WTC11 (cell line): ENCODE measurements around the gene UNC119. TPM values are rescaled to one million over a fixed set of nuclear protein-coding genes. Genes with fewer than 3 reads are reported as not detected.

ENCODE experiments used
- ATAC-seq: fragments of 200-7000 bp; cut with Tn5 transposase; 2 replicates; pipeline ENCODE4 v1.10.0; 2021; ENCODE audit warnings: mild to moderate bottlenecking, moderate library complexity
- CTCF ChIA-PET: fragments of 300-600 bp; sonication (Branson Sonifier 250); formaldehyde crosslinking; loops from one replicate; lab custom pipeline; 2021; ENCODE audit warnings: antibody characterized with exemption; lab: Charles Lee
- POLR2A ChIA-PET: fragments of 350-600 bp; sonication (Branson Sonifier 250); formaldehyde crosslinking; loops from one replicate; lab custom pipeline; 2021; ENCODE audit warnings: antibody characterized with exemption; lab: Charles Lee
- DNase-seq: peaks from one replicate; pipeline ENCODE4 v3.0.0; 2021; ENCODE audit warnings: low spot score
- H3K27ac Mint-ChIP-seq: 2 replicates; pipeline ENCODE4 v1.8.0; 2021; ENCODE audit warnings: mixed read lengths
- H3K27me3 Mint-ChIP-seq: 2 replicates; pipeline ENCODE4 v1.8.0; 2021; ENCODE audit warnings: low read depth, mild to moderate bottlenecking, moderate library complexity, mixed read lengths
- H3K36me3 Mint-ChIP-seq: 2 replicates; pipeline ENCODE4 v1.8.0; 2021; ENCODE audit warnings: mixed read lengths
- H3K4me1 Mint-ChIP-seq: 2 replicates; pipeline ENCODE4 v1.8.0; 2022; ENCODE audit warnings: mixed read lengths
- H3K4me3 Mint-ChIP-seq: 2 replicates; pipeline ENCODE4 v1.8.0; 2021; ENCODE audit warnings: mild to moderate bottlenecking, moderate library complexity, mixed read lengths
- H3K9me3 Mint-ChIP-seq: 2 replicates; pipeline ENCODE4 v1.8.0; 2021; ENCODE audit warnings: mixed read lengths
- ATF1 ChIP-seq: sonication (generic); formaldehyde crosslinking; IDR thresholded peaks from 2 replicates; pipeline ENCODE4 v1.8.1; 2023; ENCODE audit warnings: mild to moderate bottlenecking, moderate library complexity, missing genetic modification reagents
- CREB1 ChIP-seq: sonication (generic); formaldehyde crosslinking; IDR thresholded peaks from 2 replicates; pipeline ENCODE4 v1.8.0; 2023; ENCODE audit warnings: mild to moderate bottlenecking, missing genetic modification reagents
- ESRRA ChIP-seq: sonication (generic); formaldehyde crosslinking; IDR thresholded peaks from 2 replicates; pipeline ENCODE4 v1.8.1; 2022; ENCODE audit warnings: mild to moderate bottlenecking, missing genetic modification reagents, borderline replicate concordance
- NR3C1 ChIP-seq: sonication (generic); formaldehyde crosslinking; conservative IDR thresholded peaks from 2 replicates; pipeline ENCODE4 v1.8.1; 2023; ENCODE audit warnings: low read depth, mild to moderate bottlenecking, missing genetic modification reagents
- RELA ChIP-seq: sonication (generic); formaldehyde crosslinking; IDR thresholded peaks from 2 replicates; pipeline ENCODE4 v1.8.1; 2022; ENCODE audit warnings: missing genetic modification reagents, mild to moderate bottlenecking, borderline replicate concordance
- RORB ChIP-seq: fragments of 250-450 bp; sonication (Bioruptor Pico); IDR thresholded peaks from 2 replicates; pipeline ENCODE4 v1.9.0; 2021; ENCODE audit warnings: mild to moderate bottlenecking
- TEAD4 ChIP-seq: sonication (generic); formaldehyde crosslinking; IDR thresholded peaks from 2 replicates; pipeline ENCODE4 v1.8.0; 2022; ENCODE audit warnings: mild to moderate bottlenecking, missing genetic modification reagents
- ZBTB21 ChIP-seq: sonication (generic); formaldehyde crosslinking; IDR thresholded peaks from 2 replicates; pipeline ENCODE4 v1.8.1; 2023; ENCODE audit warnings: mild to moderate bottlenecking, missing genetic modification reagents, borderline replicate concordance
- ZNF263 ChIP-seq: sonication (generic); formaldehyde crosslinking; IDR thresholded peaks from 2 replicates; pipeline ENCODE4 v1.8.1; 2022; ENCODE audit warnings: low read depth, mild to moderate bottlenecking, moderate library complexity, missing genetic modification reagents
- ZNF396 ChIP-seq: fragments of 250-450 bp; sonication (Bioruptor Pico); IDR thresholded peaks from 2 replicates; pipeline ENCODE4 v1.8.0; 2021; ENCODE audit warnings: mild to moderate bottlenecking, moderate library complexity, borderline replicate concordance
- total RNA-seq: library from RNA; stranded (reverse); gene quantifications from 3 replicates; pipeline ENCODE4 v1.2.3, GENCODE V29; 2021
- TF ChIP-seq, protein P1 (sequence below): sonication (generic); formaldehyde crosslinking; IDR thresholded peaks from 2 replicates; pipeline ENCODE4 v1.8.1; 2022; ENCODE audit warnings: low read depth, mild to moderate bottlenecking, moderate library complexity, missing genetic modification reagents, borderline replicate concordance
- TF ChIP-seq, protein P2 (sequence below): sonication (generic); formaldehyde crosslinking; IDR thresholded peaks from 2 replicates; pipeline ENCODE4 v1.8.1; 2022; ENCODE audit warnings: missing genetic modification reagents, borderline replicate concordance
- TF ChIP-seq, protein P3 (sequence below): fragments of 250-450 bp; sonication (Bioruptor Pico); conservative IDR thresholded peaks from 2 replicates; pipeline ENCODE4 v1.9.0; 2021; ENCODE audit warnings: mild to moderate bottlenecking
- TF ChIP-seq, protein P4 (sequence below): sonication (generic); formaldehyde crosslinking; IDR thresholded peaks from 2 replicates; pipeline ENCODE4 v1.8.0; 2022; ENCODE audit warnings: mild to moderate bottlenecking, missing genetic modification reagents
- TF ChIP-seq, protein P5 (sequence below): fragments of 250-450 bp; sonication (Bioruptor Pico); IDR thresholded peaks from 2 replicates; pipeline ENCODE4 v1.9.0; 2021; ENCODE audit warnings: moderate library complexity, mild to moderate bottlenecking, inconsistent platforms, borderline replicate concordance
- TF ChIP-seq, protein P6 (sequence below): sonication (generic); formaldehyde crosslinking; IDR thresholded peaks from 2 replicates; pipeline ENCODE4 v1.8.0; 2022; ENCODE audit warnings: mild to moderate bottlenecking, missing genetic modification reagents
- TF ChIP-seq, protein P7 (sequence below): fragments of 250-450 bp; sonication (Bioruptor Pico); IDR thresholded peaks from 2 replicates; pipeline ENCODE4 v1.9.0; 2021; ENCODE audit warnings: mild to moderate bottlenecking
- TF ChIP-seq, protein P8 (sequence below): sonication (generic); formaldehyde crosslinking; IDR thresholded peaks from 2 replicates; pipeline ENCODE4 v1.8.1; 2023; ENCODE audit warnings: mild to moderate bottlenecking, missing genetic modification reagents, moderate library complexity
- TF ChIP-seq, protein P9 (sequence below): fragments of 250-450 bp; sonication (Bioruptor Pico); IDR thresholded peaks from 2 replicates; pipeline ENCODE4 v1.8.0; 2021; ENCODE audit warnings: mild to moderate bottlenecking
- TF ChIP-seq, protein P10 (sequence below): fragments of 200-600 bp; IDR thresholded peaks from 2 replicates; pipeline ENCODE4 v1.8.0; 2022; ENCODE audit warnings: antibody characterized with exemption

Gene UNC119
- total RNA-seq, 1 experiment from 2014 or later = 59.6 TPM

DNA sequence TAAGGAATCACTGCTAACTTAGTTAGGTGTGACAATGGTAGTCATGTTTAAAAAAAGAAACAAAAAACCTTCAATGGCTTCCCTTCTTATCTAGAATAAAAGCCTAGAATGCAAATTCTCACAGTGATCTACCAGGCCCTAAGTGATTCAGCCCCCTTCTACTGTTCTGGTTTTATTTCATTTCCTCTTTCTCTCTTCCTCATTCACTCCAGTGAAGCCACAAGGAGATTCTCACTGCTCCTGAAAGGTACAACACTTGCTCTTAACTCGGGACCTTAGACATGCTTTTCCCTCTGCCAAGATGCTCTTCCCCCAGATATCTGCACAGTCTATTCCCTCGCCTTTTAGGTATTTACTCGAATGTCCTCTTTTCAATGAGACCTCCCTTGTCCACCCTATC, 15.2 kb upstream of the UNC119 start:
- TF ChIP-seq NR3C1 (CRISPR knock-in tag) (no peak), TEAD4 (CRISPR knock-in tag) (no peak), ZBTB21 (no peak), ZNF263 (CRISPR knock-in tag) (no peak), ZNF396 (no peak), ATF1 (CRISPR knock-in tag) (no peak), ESRRA (CRISPR knock-in tag) (no peak), CREB1 (CRISPR knock-in tag) (no peak), RELA (no peak), RORB (CRISPR knock-in tag) (no peak)
- TF ChIP-seq, protein P1, sequence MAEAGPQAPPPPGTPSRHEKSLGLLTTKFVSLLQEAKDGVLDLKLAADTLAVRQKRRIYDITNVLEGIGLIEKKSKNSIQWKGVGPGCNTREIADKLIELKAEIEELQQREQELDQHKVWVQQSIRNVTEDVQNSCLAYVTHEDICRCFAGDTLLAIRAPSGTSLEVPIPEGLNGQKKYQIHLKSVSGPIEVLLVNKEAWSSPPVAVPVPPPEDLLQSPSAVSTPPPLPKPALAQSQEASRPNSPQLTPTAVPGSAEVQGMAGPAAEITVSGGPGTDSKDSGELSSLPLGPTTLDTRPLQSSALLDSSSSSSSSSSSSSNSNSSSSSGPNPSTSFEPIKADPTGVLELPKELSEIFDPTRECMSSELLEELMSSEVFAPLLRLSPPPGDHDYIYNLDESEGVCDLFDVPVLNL (CRISPR knock-in tag) = no peak
- TF ChIP-seq, protein P2, sequence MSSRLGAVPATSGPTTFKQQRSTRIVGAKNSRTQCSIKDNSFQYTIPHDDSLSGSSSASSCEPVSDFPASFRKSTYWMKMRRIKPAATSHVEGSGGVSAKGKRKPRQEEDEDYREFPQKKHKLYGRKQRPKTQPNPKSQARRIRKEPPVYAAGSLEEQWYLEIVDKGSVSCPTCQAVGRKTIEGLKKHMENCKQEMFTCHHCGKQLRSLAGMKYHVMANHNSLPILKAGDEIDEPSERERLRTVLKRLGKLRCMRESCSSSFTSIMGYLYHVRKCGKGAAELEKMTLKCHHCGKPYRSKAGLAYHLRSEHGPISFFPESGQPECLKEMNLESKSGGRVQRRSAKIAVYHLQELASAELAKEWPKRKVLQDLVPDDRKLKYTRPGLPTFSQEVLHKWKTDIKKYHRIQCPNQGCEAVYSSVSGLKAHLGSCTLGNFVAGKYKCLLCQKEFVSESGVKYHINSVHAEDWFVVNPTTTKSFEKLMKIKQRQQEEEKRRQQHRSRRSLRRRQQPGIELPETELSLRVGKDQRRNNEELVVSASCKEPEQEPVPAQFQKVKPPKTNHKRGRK = no peak
- TF ChIP-seq, protein P3, sequence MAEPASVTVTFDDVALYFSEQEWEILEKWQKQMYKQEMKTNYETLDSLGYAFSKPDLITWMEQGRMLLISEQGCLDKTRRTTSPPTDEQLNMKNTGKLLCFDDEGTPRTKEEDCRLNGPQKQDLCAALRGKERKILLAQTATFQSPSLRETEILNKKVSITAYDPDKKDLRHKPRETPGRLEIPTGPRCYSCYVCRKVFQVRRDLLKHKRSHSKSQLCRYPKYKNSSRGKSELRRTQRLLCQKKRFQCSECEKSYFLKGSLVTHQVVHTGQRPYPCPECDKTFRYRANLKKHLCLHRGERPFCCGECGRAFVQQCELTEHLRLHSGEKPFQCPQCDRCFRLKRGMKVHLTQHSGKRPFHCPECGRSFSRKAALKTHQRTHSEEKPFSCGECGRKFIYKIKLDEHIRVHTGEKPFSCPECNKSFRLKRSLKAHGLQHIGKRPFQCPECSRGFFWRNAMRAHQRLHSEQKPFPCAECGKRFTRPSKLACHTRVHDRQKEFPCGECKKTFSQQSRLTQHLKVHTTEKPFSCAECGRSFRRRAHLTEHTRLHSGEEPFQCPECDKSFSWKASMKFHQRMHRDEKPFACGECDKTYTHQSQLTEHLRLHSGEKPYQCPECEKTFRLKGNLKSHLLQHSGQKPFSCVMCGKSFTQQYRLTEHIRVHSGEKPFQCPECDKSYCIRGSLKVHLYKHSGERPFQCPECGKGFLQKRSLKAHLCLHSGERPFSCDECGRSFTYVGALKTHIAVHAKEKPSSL (CRISPR knock-in tag) = no peak
- TF ChIP-seq, protein P4, sequence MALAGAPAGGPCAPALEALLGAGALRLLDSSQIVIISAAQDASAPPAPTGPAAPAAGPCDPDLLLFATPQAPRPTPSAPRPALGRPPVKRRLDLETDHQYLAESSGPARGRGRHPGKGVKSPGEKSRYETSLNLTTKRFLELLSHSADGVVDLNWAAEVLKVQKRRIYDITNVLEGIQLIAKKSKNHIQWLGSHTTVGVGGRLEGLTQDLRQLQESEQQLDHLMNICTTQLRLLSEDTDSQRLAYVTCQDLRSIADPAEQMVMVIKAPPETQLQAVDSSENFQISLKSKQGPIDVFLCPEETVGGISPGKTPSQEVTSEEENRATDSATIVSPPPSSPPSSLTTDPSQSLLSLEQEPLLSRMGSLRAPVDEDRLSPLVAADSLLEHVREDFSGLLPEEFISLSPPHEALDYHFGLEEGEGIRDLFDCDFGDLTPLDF (CRISPR knock-in tag) = no peak
- TF ChIP-seq, protein P5, sequence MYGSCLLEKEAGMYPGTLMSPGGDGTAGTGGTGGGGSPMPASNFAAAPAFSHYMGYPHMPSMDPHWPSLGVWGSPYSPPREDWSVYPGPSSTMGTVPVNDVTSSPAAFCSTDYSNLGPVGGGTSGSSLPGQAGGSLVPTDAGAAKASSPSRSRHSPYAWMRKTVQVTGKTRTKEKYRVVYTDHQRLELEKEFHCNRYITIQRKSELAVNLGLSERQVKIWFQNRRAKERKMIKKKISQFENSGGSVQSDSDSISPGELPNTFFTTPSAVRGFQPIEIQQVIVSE (CRISPR knock-in tag) = no peak
- TF ChIP-seq, protein P6, sequence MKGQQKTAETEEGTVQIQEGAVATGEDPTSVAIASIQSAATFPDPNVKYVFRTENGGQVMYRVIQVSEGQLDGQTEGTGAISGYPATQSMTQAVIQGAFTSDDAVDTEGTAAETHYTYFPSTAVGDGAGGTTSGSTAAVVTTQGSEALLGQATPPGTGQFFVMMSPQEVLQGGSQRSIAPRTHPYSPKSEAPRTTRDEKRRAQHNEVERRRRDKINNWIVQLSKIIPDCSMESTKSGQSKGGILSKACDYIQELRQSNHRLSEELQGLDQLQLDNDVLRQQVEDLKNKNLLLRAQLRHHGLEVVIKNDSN (CRISPR knock-in tag) = no peak
- TF ChIP-seq, protein P7, sequence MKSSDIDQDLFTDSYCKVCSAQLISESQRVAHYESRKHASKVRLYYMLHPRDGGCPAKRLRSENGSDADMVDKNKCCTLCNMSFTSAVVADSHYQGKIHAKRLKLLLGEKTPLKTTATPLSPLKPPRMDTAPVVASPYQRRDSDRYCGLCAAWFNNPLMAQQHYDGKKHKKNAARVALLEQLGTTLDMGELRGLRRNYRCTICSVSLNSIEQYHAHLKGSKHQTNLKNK (CRISPR knock-in tag) = no peak
- TF ChIP-seq, protein P8, sequence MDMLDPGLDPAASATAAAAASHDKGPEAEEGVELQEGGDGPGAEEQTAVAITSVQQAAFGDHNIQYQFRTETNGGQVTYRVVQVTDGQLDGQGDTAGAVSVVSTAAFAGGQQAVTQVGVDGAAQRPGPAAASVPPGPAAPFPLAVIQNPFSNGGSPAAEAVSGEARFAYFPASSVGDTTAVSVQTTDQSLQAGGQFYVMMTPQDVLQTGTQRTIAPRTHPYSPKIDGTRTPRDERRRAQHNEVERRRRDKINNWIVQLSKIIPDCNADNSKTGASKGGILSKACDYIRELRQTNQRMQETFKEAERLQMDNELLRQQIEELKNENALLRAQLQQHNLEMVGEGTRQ (CRISPR knock-in tag) = no peak
- TF ChIP-seq, protein P9, sequence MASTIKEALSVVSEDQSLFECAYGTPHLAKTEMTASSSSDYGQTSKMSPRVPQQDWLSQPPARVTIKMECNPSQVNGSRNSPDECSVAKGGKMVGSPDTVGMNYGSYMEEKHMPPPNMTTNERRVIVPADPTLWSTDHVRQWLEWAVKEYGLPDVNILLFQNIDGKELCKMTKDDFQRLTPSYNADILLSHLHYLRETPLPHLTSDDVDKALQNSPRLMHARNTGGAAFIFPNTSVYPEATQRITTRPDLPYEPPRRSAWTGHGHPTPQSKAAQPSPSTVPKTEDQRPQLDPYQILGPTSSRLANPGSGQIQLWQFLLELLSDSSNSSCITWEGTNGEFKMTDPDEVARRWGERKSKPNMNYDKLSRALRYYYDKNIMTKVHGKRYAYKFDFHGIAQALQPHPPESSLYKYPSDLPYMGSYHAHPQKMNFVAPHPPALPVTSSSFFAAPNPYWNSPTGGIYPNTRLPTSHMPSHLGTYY (CRISPR knock-in tag) = no peak
- TF ChIP-seq, protein P10, sequence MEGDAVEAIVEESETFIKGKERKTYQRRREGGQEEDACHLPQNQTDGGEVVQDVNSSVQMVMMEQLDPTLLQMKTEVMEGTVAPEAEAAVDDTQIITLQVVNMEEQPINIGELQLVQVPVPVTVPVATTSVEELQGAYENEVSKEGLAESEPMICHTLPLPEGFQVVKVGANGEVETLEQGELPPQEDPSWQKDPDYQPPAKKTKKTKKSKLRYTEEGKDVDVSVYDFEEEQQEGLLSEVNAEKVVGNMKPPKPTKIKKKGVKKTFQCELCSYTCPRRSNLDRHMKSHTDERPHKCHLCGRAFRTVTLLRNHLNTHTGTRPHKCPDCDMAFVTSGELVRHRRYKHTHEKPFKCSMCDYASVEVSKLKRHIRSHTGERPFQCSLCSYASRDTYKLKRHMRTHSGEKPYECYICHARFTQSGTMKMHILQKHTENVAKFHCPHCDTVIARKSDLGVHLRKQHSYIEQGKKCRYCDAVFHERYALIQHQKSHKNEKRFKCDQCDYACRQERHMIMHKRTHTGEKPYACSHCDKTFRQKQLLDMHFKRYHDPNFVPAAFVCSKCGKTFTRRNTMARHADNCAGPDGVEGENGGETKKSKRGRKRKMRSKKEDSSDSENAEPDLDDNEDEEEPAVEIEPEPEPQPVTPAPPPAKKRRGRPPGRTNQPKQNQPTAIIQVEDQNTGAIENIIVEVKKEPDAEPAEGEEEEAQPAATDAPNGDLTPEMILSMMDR = no peak
- Mint-ChIP-seq H3K4me3 (no peak overlapping the region), H3K27me3 (peaks cover under 1% of the 10 kb centered on the region; the same call in 1 of the 2 replicates), H3K9me3 (no peaks in the 10 kb centered on the region), H3K4me1 (peaks cover 14% of the 10 kb centered on the region), H3K36me3 (peaks cover 19% of the 10 kb centered on the region), H3K27ac (peak overlapping the region; percentile 47; the same call in 1 of the 2 replicates)
- ChIA-PET CTCF (interaction anchor here (4.9 kb wide), 1 partner anchor 21 kb away, joined by 26 read pairs; no protein-coding TSS in a partner anchor), POLR2A (no interaction called here)
- DNase-seq = no peak
- no peak for ATAC-seq
